ENCODE results near the gene DENND1A. TPM values are rescaled to one million over a fixed set of nuclear protein-coding genes. Genes with fewer than 3 reads are reported as not detected.

Gene DENND1A
- total and polyA plus RNA-seq, 2 of the 13 experiments (the other 11 are each of a cell fraction or from before 2014, with no cell fraction given): 14.8 to 30.1 TPM

GRCh38 chr9:123418052-123418430 lies 511.9 kb downstream of the DENND1A start:
- no peak overlapping the region for H3K9ac ChIP-seq (ENCODE audit: insufficient read depth, low read depth, low read length)
- no peaks in the 10 kb centered on the region for H4K20me1 ChIP-seq (ENCODE audit: insufficient read depth, low read length)
- 93% methylated on average over 4 of the region's 5 CpGs for WGBS (ENCODE audit: low lambda C conversion rate)
- no peak overlapping the region for H3K27ac ChIP-seq (ENCODE audit: extremely low read length, insufficient read depth, low read length)
- TF ChIP-seq REXO4 (CRISPR knock-in tag; IDR thresholded peaks at IDR 0.05; ENCODE audit: borderline replicate concordance): no peak
- TF ChIP-seq SMARCC2 (IDR thresholded peaks at IDR 0.05): no peak
- CTCF ChIA-PET (ENCODE audit: low intra/inter-chr PET ratio, low total read pairs): no interaction called here
- no peak overlapping the region for H3K4me2 ChIP-seq (ENCODE audit: low read depth, low read length)
- intact Hi-C loops (cut with micrococcal nuclease; ENCODE audit: unreplicated experiment) (no loop called here), in situ Hi-C loops (cut with HindIII; ENCODE audit: extremely low pct_ligation_motif_present, low pct_unique_long_range_greater_than_20kb) (loop anchor here (25.0 kb wide), 1 partner anchor 619 kb away; no protein-coding TSS in a partner anchor)
- no peaks in the 10 kb centered on the region for H3K27me3 ChIP-seq (ENCODE audit: control insufficient read depth in 1 of 2, insufficient read depth in 2 of 2, low read length in 2 of 2)
- ATAC-seq (no peak), FAIRE-seq (no peak), DNase-seq (ENCODE audit: low spot score) (no peak)
- no peaks in the 10 kb centered on the region for H3K4me1 ChIP-seq (ENCODE audit: insufficient read depth, low read length)
- POLR2A ChIA-PET: no interaction called here
- H2AFZ ChIP-seq (ENCODE audit: low read length): no peak overlapping the region
- H3K9me3 ChIP-seq (ENCODE audit: low read length): no peaks in the 10 kb centered on the region
- no peaks in the 10 kb centered on the region for H3K79me2 ChIP-seq (ENCODE audit: insufficient read depth, low read length)
- no peak overlapping the region for H3K4me3 ChIP-seq (replicated peaks in 1 of 3; ENCODE audit: insufficient read depth in 1 of 3, low read depth in 2 of 3, low read length in 3 of 3)
- no TSS peak for BruUV-seq (replicated peaks)
- H3K36me3 ChIP-seq (replicated peaks in 1 of 2; ENCODE audit: control insufficient read depth in 1 of 2, insufficient read depth in 2 of 2, low read length in 2 of 2): peaks cover 6 to 23% of the 10 kb centered on the region in 2 experiments

GRCh38 chr9:123417289-123418051 lies 512.5 kb downstream of the DENND1A start:
- TF ChIP-seq NR2C2 (CRISPR knock-in tag; IDR thresholded peaks at IDR 0.05; ENCODE audit: borderline replicate concordance) (no peak), CTCF (CRISPR knock-in tag; IDR thresholded peaks at IDR 0.05) (peak; percentile 34; the same call in 1 of the 2 replicates), ZNF768 (CRISPR knock-in tag; IDR thresholded peaks at IDR 0.05) (peak; percentile 59; the same call in 1 of the 2 replicates)
- Histone ChIP-seq H3K4me1 (ENCODE audit: insufficient read depth, low read length) (no peaks in the 10 kb centered on the region), H3K79me2 (ENCODE audit: insufficient read depth, low read length) (no peaks in the 10 kb centered on the region), H3K9ac (ENCODE audit: insufficient read depth, low read depth, low read length) (no peak overlapping the region), H3K4me3 (replicated peaks in 1 of 3; ENCODE audit: insufficient read depth in 1 of 3, low read depth in 2 of 3, low read length in 3 of 3) (no peak overlapping the region), H2AFZ (ENCODE audit: low read length) (no peak overlapping the region), H3K36me3 (replicated peaks in 1 of 2; ENCODE audit: control insufficient read depth in 1 of 2, insufficient read depth in 2 of 2, low read length in 2 of 2) (peaks cover 4 to 17% of the 10 kb centered on the region in 2 experiments), H4K20me1 (ENCODE audit: insufficient read depth, low read length) (no peaks in the 10 kb centered on the region), H3K4me2 (ENCODE audit: low read depth, low read length) (no peak overlapping the region), H3K27ac (ENCODE audit: extremely low read length, insufficient read depth, low read length) (no peak overlapping the region), H3K27me3 (ENCODE audit: control insufficient read depth in 1 of 2, insufficient read depth in 2 of 2, low read length in 2 of 2) (no peaks in the 10 kb centered on the region), H3K9me3 (ENCODE audit: low read length) (no peaks in the 10 kb centered on the region)
- in situ Hi-C loops (cut with HindIII; ENCODE audit: extremely low pct_ligation_motif_present, low pct_unique_long_range_greater_than_20kb) (loop anchor here (25.0 kb wide), 1 partner anchor 620 kb away; no protein-coding TSS in a partner anchor), intact Hi-C loops (cut with micrococcal nuclease; ENCODE audit: unreplicated experiment) (no loop called here)
- POLR2A ChIA-PET: no interaction called here
- CTCF ChIA-PET (ENCODE audit: low intra/inter-chr PET ratio, low total read pairs): no interaction called here
- no TSS peak for BruUV-seq (replicated peaks)
- WGBS (ENCODE audit: low lambda C conversion rate): 98% methylated on average over 5 of the region's 5 CpGs
- ATAC-seq (no peak), FAIRE-seq (no peak), DNase-seq (ENCODE audit: low spot score) (no peak)
